SK-N-SH treated with all-trans-retinoic acid at 6 μM for 48 hours (cell line): ENCODE results near the gene RBMS1.

Experiments used
- ATAC-seq: fragments of 200-7000 bp; cut with Tn5 transposase; 3 replicates; pipeline ENCODE4 v1.9.1; 2020; ENCODE audit warnings: mild to moderate bottlenecking, moderate library complexity
- ARNTL ChIP-seq: fragments of 450-650 bp; formaldehyde crosslinking; IDR thresholded peaks from 2 replicates; pipeline ENCODE4 v1.5.0; 2020; ENCODE audit warnings: low read depth, mild to moderate bottlenecking, moderate library complexity, borderline replicate concordance
- BACH2 ChIP-seq: fragments of 250-450 bp; sonication (Bioruptor Pico); IDR thresholded peaks from 2 replicates; pipeline ENCODE4 v1.9.0; 2021; ENCODE audit warnings: mild to moderate bottlenecking, borderline replicate concordance
- CSDC2 ChIP-seq: fragments of 250-450 bp; sonication (Bioruptor Pico); IDR thresholded peaks from 2 replicates; pipeline ENCODE4 v1.5.0; 2020; ENCODE audit warnings: mild to moderate bottlenecking, moderate library complexity
- ESRRG ChIP-seq: fragments of 250-450 bp; sonication (Bioruptor Pico); IDR thresholded peaks from 2 replicates; pipeline ENCODE4 v1.6.1; 2021; ENCODE audit warnings: mild to moderate bottlenecking
- ISL1 ChIP-seq: fragments of 250-450 bp; sonication (Bioruptor Pico); IDR thresholded peaks from 2 replicates; pipeline ENCODE4 v2.1.2; 2022; ENCODE audit warnings: mild to moderate bottlenecking, moderate library complexity
- OSR1 ChIP-seq: fragments of 250-450 bp; sonication (Bioruptor Pico); IDR thresholded peaks from 2 replicates; pipeline ENCODE4 v1.8.0; 2022; ENCODE audit warnings: moderate library complexity, mild to moderate bottlenecking, inconsistent platforms
- PPARA ChIP-seq: fragments of 250-450 bp; sonication (Bioruptor Pico); IDR thresholded peaks from 2 replicates; pipeline ENCODE4 v1.5.0; 2020; ENCODE audit warnings: mild to moderate bottlenecking, borderline replicate concordance
- RARB ChIP-seq: fragments of 250-450 bp; sonication (Bioruptor Pico); IDR thresholded peaks from 2 replicates; pipeline ENCODE4 v1.8.0; 2021; ENCODE audit warnings: mild to moderate bottlenecking, moderate library complexity
- SNAI2 ChIP-seq: fragments of 250-450 bp; sonication (Bioruptor Pico); IDR thresholded peaks from 2 replicates; pipeline ENCODE4 v1.5.0; 2020; ENCODE audit warnings: mild to moderate bottlenecking, moderate library complexity
- TCF4 ChIP-seq: fragments of 250-450 bp; sonication (Bioruptor Pico); IDR thresholded peaks from 2 replicates; pipeline ENCODE4 v1.8.0; 2021; ENCODE audit warnings: mild to moderate bottlenecking, moderate library complexity, borderline replicate concordance
- TOX ChIP-seq: fragments of 250-450 bp; sonication (Bioruptor Pico); IDR thresholded peaks from 2 replicates; pipeline ENCODE4 v1.8.0; 2021; ENCODE audit warnings: mild to moderate bottlenecking, moderate library complexity, borderline replicate concordance
- ZC3H10 ChIP-seq: fragments of 250-450 bp; sonication (Bioruptor Pico); IDR thresholded peaks from 2 replicates; pipeline ENCODE4 v1.5.1; 2021; ENCODE audit warnings: mild to moderate bottlenecking, moderate library complexity
- ZFP3 ChIP-seq: fragments of 250-450 bp; sonication (Bioruptor Pico); IDR thresholded peaks from 2 replicates; pipeline ENCODE4 v1.5.0; 2020; ENCODE audit warnings: mild to moderate bottlenecking, moderate library complexity
- ZFP30 ChIP-seq: fragments of 450-650 bp; formaldehyde crosslinking; IDR thresholded peaks from 2 replicates; pipeline ENCODE4 v1.5.0; 2022; ENCODE audit warnings: mild to moderate bottlenecking, moderate library complexity
- ZNF70 ChIP-seq: fragments of 450-650 bp; formaldehyde crosslinking; IDR thresholded peaks from 2 replicates; pipeline ENCODE4 v1.5.0; 2020; ENCODE audit warnings: mild to moderate bottlenecking, moderate library complexity
- ZNF8 ChIP-seq: fragments of 450-650 bp; formaldehyde crosslinking; IDR thresholded peaks from 2 replicates; pipeline ENCODE4 v1.5.0; 2020; ENCODE audit warnings: mild to moderate bottlenecking, moderate library complexity
- TF ChIP-seq, protein P1 (sequence below): fragments of 250-450 bp; sonication (Bioruptor Pico); IDR thresholded peaks from 2 replicates; pipeline ENCODE4 v1.5.0; 2020; ENCODE audit warnings: mild to moderate bottlenecking, moderate library complexity
- TF ChIP-seq, protein P2 (sequence below): fragments of 250-450 bp; sonication (Bioruptor Pico); IDR thresholded peaks from 2 replicates; pipeline ENCODE4 v1.5.1; 2020; ENCODE audit warnings: low read depth, mild to moderate bottlenecking, moderate library complexity
- TF ChIP-seq, protein P3 (sequence below): fragments of 250-450 bp; sonication (Bioruptor Pico); IDR thresholded peaks from 2 replicates; pipeline ENCODE4 v1.8.0; 2021; ENCODE audit warnings: low read depth, mild to moderate bottlenecking, moderate library complexity, borderline replicate concordance
- TF ChIP-seq, protein P4 (sequence below): fragments of 250-450 bp; sonication (Bioruptor Pico); IDR thresholded peaks from 2 replicates; pipeline ENCODE4 v1.8.0; 2020; ENCODE audit warnings: mild to moderate bottlenecking, moderate library complexity, borderline replicate concordance
- TF ChIP-seq, protein P5 (sequence below): fragments of 250-450 bp; sonication (Bioruptor Pico); IDR thresholded peaks from 2 replicates; pipeline ENCODE4 v1.5.1; 2021; ENCODE audit warnings: mild to moderate bottlenecking, moderate library complexity

The RBMS1 gene

DNA sequence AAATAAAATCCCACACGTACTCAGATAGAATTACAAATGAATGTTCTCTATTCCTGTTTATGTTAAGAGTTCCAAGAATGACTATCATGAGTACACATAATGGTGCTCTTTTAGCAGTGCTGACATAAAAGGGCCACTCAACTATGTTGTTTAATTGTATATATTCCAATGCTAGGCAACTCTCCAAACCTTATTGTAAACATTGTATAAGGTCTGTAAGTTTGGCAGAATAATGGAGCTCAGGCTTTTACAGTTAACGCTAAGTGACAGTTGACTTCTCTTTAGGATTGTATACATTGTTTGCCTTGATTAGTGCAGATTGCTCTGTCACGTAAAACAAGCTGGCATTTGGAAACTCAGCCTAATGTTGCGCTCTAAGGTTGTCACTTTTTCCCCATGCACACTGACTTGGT is 20.8 kb downstream of the RBMS1 start (continued):
- TF ChIP-seq, protein P1, sequence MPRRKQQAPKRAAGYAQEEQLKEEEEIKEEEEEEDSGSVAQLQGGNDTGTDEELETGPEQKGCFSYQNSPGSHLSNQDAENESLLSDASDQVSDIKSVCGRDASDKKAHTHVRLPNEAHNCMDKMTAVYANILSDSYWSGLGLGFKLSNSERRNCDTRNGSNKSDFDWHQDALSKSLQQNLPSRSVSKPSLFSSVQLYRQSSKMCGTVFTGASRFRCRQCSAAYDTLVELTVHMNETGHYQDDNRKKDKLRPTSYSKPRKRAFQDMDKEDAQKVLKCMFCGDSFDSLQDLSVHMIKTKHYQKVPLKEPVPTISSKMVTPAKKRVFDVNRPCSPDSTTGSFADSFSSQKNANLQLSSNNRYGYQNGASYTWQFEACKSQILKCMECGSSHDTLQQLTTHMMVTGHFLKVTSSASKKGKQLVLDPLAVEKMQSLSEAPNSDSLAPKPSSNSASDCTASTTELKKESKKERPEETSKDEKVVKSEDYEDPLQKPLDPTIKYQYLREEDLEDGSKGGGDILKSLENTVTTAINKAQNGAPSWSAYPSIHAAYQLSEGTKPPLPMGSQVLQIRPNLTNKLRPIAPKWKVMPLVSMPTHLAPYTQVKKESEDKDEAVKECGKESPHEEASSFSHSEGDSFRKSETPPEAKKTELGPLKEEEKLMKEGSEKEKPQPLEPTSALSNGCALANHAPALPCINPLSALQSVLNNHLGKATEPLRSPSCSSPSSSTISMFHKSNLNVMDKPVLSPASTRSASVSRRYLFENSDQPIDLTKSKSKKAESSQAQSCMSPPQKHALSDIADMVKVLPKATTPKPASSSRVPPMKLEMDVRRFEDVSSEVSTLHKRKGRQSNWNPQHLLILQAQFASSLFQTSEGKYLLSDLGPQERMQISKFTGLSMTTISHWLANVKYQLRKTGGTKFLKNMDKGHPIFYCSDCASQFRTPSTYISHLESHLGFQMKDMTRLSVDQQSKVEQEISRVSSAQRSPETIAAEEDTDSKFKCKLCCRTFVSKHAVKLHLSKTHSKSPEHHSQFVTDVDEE (CRISPR knock-in tag): no peak
- TF ChIP-seq RARB (CRISPR knock-in tag) (no peak), SNAI2 (CRISPR knock-in tag) (no peak), ZFP30 (CRISPR knock-in tag) (no peak)
- TF ChIP-seq, protein P2, sequence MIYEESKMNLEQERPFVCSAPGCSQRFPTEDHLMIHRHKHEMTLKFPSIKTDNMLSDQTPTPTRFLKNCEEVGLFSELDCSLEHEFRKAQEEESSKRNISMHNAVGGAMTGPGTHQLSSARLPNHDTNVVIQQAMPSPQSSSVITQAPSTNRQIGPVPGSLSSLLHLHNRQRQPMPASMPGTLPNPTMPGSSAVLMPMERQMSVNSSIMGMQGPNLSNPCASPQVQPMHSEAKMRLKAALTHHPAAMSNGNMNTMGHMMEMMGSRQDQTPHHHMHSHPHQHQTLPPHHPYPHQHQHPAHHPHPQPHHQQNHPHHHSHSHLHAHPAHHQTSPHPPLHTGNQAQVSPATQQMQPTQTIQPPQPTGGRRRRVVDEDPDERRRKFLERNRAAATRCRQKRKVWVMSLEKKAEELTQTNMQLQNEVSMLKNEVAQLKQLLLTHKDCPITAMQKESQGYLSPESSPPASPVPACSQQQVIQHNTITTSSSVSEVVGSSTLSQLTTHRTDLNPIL (CRISPR knock-in tag): no peak

DNA sequence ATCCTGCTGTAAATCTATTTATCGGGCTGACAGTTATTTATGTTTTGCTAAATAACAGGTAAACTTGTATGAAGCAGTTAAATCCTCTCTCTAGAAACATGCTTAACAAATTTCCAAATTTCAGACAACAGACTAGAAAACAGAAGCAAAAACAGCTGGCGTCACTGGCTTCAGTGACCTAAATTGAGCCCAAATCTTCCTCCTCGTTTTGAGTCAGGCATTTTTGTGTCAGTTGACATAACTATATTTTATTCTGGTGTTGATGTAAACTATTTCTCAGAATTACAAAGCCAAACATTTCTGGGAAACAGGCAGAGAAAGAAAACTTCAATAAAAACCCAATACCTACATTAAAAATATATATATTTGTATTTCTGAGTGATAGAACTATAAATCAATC is 21.7 kb downstream of the RBMS1 start:
- TF ChIP-seq TOX (CRISPR knock-in tag): no peak
- no peak for TF ChIP-seq RARB (CRISPR knock-in tag)
- TF ChIP-seq BACH2 (CRISPR knock-in tag): no peak
- TF ChIP-seq, protein P2 (CRISPR knock-in tag): no peak
- TF ChIP-seq ISL1 (CRISPR knock-in tag): no peak
- TF ChIP-seq, protein P3, sequence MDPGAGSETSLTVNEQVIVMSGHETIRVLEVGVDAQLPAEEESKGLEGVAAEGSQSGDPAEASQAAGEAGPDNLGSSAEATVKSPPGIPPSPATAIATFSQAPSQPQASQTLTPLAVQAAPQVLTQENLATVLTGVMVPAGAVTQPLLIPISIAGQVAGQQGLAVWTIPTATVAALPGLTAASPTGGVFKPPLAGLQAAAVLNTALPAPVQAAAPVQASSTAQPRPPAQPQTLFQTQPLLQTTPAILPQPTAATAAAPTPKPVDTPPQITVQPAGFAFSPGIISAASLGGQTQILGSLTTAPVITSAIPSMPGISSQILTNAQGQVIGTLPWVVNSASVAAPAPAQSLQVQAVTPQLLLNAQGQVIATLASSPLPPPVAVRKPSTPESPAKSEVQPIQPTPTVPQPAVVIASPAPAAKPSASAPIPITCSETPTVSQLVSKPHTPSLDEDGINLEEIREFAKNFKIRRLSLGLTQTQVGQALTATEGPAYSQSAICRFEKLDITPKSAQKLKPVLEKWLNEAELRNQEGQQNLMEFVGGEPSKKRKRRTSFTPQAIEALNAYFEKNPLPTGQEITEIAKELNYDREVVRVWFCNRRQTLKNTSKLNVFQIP (CRISPR knock-in tag): no peak
- no peak for TF ChIP-seq OSR1
- no peak for TF ChIP-seq ARNTL (CRISPR knock-in tag)
- TF ChIP-seq, protein P4, sequence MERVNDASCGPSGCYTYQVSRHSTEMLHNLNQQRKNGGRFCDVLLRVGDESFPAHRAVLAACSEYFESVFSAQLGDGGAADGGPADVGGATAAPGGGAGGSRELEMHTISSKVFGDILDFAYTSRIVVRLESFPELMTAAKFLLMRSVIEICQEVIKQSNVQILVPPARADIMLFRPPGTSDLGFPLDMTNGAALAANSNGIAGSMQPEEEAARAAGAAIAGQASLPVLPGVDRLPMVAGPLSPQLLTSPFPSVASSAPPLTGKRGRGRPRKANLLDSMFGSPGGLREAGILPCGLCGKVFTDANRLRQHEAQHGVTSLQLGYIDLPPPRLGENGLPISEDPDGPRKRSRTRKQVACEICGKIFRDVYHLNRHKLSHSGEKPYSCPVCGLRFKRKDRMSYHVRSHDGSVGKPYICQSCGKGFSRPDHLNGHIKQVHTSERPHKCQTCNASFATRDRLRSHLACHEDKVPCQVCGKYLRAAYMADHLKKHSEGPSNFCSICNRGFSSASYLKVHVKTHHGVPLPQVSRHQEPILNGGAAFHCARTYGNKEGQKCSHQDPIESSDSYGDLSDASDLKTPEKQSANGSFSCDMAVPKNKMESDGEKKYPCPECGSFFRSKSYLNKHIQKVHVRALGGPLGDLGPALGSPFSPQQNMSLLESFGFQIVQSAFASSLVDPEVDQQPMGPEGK: no peak
- TF ChIP-seq ZC3H10 (CRISPR knock-in tag): no peak
- TF ChIP-seq TCF4 (CRISPR knock-in tag): no peak
- no peak for TF ChIP-seq CSDC2
- no peak for TF ChIP-seq ZNF70 (CRISPR knock-in tag)
- no peak for TF ChIP-seq ZFP30 (CRISPR knock-in tag)
- TF ChIP-seq ZNF8 (CRISPR knock-in tag): no peak
- TF ChIP-seq, protein P5, sequence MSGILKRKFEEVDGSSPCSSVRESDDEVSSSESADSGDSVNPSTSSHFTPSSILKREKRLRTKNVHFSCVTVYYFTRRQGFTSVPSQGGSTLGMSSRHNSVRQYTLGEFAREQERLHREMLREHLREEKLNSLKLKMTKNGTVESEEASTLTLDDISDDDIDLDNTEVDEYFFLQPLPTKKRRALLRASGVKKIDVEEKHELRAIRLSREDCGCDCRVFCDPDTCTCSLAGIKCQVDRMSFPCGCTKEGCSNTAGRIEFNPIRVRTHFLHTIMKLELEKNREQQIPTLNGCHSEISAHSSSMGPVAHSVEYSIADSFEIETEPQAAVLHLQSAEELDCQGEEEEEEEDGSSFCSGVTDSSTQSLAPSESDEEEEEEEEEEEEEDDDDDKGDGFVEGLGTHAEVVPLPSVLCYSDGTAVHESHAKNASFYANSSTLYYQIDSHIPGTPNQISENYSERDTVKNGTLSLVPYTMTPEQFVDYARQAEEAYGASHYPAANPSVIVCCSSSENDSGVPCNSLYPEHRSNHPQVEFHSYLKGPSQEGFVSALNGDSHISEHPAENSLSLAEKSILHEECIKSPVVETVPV: no peak
- no peak for TF ChIP-seq PPARA (CRISPR knock-in tag)
- TF ChIP-seq ESRRG (CRISPR knock-in tag): no peak
- TF ChIP-seq ZFP3 (CRISPR knock-in tag): no peak
- no peak for ATAC-seq
